Measurements from ENCODE around the gene DPYD.

DPYD gene

DNA sequence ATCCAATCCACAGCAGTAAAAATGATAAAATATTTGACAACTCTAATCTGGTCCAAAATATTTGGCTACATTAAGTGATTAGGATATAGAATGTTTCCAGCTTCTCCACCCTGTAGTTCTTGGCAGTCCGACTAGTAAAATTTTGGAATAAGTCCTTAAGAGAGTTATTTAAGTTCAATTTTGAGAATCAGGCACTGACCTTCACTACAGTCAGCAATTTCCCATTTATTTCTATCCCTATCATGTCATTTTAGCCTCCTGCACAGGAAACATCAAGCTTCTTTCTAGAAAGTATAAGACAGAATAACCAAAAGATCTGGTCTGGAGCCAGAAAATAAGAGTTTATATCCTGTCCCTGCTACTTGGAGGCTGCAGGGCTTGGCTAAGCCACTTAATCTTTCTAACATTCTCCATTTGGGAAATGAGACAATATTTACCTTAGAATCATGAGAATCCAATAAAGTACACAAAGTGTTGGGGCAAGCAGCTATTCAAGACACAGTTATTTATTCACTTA lies 162.2 kb downstream of the DPYD start:
- Histone ChIP-seq H3K9ac (no peak overlapping the region), H3K4me1 (ENCODE audit: low read depth, poor library complexity, severe bottlenecking) (no peaks in the 10 kb centered on the region), H3K4me3 (IDR thresholded peaks at IDR 0.05; ENCODE audit: insufficient read depth, low read depth, low read length) (no peak overlapping the region), H3K36me3 (ENCODE audit: insufficient read depth) (no peaks in the 10 kb centered on the region), H4K20me1 (ENCODE audit: insufficient read depth) (no peaks in the 10 kb centered on the region), H3K4me2 (no peak overlapping the region), H3K79me2 (ENCODE audit: insufficient read depth, low read depth) (no peaks in the 10 kb centered on the region), H2AFZ (ENCODE audit: low read depth) (no peak overlapping the region), H3K27ac (no peak overlapping the region), H3K27me3 (ENCODE audit: insufficient read depth, low read depth) (no peaks in the 10 kb centered on the region)
- TF ChIP-seq, protein P1, sequence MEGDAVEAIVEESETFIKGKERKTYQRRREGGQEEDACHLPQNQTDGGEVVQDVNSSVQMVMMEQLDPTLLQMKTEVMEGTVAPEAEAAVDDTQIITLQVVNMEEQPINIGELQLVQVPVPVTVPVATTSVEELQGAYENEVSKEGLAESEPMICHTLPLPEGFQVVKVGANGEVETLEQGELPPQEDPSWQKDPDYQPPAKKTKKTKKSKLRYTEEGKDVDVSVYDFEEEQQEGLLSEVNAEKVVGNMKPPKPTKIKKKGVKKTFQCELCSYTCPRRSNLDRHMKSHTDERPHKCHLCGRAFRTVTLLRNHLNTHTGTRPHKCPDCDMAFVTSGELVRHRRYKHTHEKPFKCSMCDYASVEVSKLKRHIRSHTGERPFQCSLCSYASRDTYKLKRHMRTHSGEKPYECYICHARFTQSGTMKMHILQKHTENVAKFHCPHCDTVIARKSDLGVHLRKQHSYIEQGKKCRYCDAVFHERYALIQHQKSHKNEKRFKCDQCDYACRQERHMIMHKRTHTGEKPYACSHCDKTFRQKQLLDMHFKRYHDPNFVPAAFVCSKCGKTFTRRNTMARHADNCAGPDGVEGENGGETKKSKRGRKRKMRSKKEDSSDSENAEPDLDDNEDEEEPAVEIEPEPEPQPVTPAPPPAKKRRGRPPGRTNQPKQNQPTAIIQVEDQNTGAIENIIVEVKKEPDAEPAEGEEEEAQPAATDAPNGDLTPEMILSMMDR (conservative IDR thresholded peaks at IDR 0.05; ENCODE audit: low read depth, low read length), result no peak

DNA sequence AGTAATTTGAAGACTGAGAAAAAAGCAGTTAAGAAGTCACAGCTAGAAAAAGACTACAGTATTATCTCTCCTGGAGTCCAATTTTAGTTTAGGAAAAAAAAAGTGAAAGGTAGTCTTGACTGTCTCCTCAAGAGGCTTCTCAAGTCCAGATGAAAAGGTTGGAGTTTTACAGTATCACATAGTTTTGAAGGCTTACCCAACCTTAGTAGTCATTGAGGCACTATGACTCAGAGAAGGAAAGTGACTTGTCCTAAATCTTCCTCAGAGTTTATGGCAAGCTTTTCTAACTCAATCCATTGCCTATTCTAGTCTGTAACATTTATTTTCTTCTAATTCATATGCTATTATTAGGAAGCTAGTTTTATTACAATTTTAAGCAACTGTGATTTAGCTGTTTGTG lies 174.9 kb downstream of the DPYD start:
- no peaks in the 10 kb centered on the region for H4K20me1 ChIP-seq (ENCODE audit: insufficient read depth)
- no peak overlapping the region for H3K4me3 ChIP-seq (IDR thresholded peaks at IDR 0.05; ENCODE audit: insufficient read depth, low read depth, low read length)
- H3K27ac ChIP-seq, result no peak overlapping the region
- TF ChIP-seq, protein P1 (conservative IDR thresholded peaks at IDR 0.05; ENCODE audit: low read depth, low read length), result no peak
- no peaks in the 10 kb centered on the region for H3K79me2 ChIP-seq (ENCODE audit: insufficient read depth, low read depth)
- no peaks in the 10 kb centered on the region for H3K27me3 ChIP-seq (ENCODE audit: insufficient read depth, low read depth)
- H3K4me2 ChIP-seq, result no peak overlapping the region
- no peaks in the 10 kb centered on the region for H3K4me1 ChIP-seq (ENCODE audit: low read depth, poor library complexity, severe bottlenecking)
- no peaks in the 10 kb centered on the region for H3K36me3 ChIP-seq (ENCODE audit: insufficient read depth)
- H3K9ac ChIP-seq, result no peak overlapping the region
- no peak overlapping the region for H2AFZ ChIP-seq (ENCODE audit: low read depth)

DNA sequence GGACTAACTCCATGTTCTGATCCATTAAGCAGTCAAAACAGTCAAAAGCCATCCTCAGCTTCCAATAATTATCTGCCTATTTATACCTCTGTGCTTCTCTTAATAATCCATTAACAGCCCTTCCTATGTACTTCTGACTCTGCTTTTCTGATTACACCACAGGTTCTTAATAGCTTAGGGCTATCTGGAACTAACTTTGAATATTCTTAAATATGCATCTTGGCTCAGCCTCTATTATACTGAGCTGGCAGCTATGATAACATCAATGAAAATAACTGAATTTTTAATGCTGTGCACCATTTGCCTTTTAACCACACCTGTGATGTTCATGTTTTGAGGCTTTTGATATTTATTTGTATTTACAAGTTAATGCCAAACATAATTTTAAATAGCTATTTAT lies 175.9 kb downstream of the DPYD start:
- H3K27ac ChIP-seq, result no peak overlapping the region
- no peaks in the 10 kb centered on the region for H4K20me1 ChIP-seq (ENCODE audit: insufficient read depth)

DNA sequence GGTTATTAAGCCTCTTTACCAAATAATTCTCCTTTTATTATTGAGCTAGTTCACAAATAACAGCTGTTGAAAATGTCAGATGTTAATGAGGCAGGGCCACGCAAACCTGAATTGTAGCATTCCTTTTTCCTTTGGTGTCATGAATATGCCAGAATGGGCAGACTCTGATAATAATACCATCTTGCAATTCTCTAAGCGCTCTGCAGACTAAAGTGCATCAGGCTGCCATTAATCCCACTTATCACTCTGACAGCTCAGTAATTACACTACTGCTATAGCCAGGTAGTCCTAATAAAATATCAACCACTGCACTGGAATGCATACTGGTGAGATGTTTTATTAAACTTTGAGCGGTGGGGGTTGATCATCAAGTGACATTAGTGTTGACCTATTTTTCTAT lies 177.7 kb downstream of the DPYD start:
- H3K9ac ChIP-seq, result no peak overlapping the region
- no peaks in the 10 kb centered on the region for H3K36me3 ChIP-seq (ENCODE audit: insufficient read depth)
- H3K27ac ChIP-seq, result no peak overlapping the region
- no peaks in the 10 kb centered on the region for H4K20me1 ChIP-seq (ENCODE audit: insufficient read depth)
- H3K4me2 ChIP-seq, result no peak overlapping the region
- no peaks in the 10 kb centered on the region for H3K27me3 ChIP-seq (ENCODE audit: insufficient read depth, low read depth)
- no peaks in the 10 kb centered on the region for H3K79me2 ChIP-seq (ENCODE audit: insufficient read depth, low read depth)
- no peak overlapping the region for H2AFZ ChIP-seq (ENCODE audit: low read depth)
- no peaks in the 10 kb centered on the region for H3K4me1 ChIP-seq (ENCODE audit: low read depth, poor library complexity, severe bottlenecking)
- TF ChIP-seq, protein P1 (conservative IDR thresholded peaks at IDR 0.05; ENCODE audit: low read depth, low read length), result no peak
- H3K4me3 ChIP-seq (IDR thresholded peaks at IDR 0.05; ENCODE audit: insufficient read depth, low read depth, low read length), result no peak overlapping the region

More for the DNA sequence above, 175.9 kb downstream of the DPYD start:
- H3K79me2 ChIP-seq (ENCODE audit: insufficient read depth, low read depth), result no peaks in the 10 kb centered on the region
- H3K4me3 ChIP-seq (IDR thresholded peaks at IDR 0.05; ENCODE audit: insufficient read depth, low read depth, low read length), result no peak overlapping the region
- no peaks in the 10 kb centered on the region for H3K27me3 ChIP-seq (ENCODE audit: insufficient read depth, low read depth)
- no peak overlapping the region for H3K4me2 ChIP-seq
- no peaks in the 10 kb centered on the region for H3K36me3 ChIP-seq (ENCODE audit: insufficient read depth)
- no peak overlapping the region for H2AFZ ChIP-seq (ENCODE audit: low read depth)
- H3K4me1 ChIP-seq (ENCODE audit: low read depth, poor library complexity, severe bottlenecking), result no peaks in the 10 kb centered on the region
- no peak overlapping the region for H3K9ac ChIP-seq
- TF ChIP-seq, protein P1 (conservative IDR thresholded peaks at IDR 0.05; ENCODE audit: low read depth, low read length), result no peak
